A204.1 (cell line): ENCODE results near the gene WDR64.
A peak's percentile ranks its signal among the peaks of the same experiment; 100 is the strongest.

Experiments
- FAIRE-seq: peaks from 2 replicates; lab custom pipeline; 2012; peaks lifted over from hg19 to GRCh38; lab: Jason Lieb, UNC

The WDR64 gene

DNA sequence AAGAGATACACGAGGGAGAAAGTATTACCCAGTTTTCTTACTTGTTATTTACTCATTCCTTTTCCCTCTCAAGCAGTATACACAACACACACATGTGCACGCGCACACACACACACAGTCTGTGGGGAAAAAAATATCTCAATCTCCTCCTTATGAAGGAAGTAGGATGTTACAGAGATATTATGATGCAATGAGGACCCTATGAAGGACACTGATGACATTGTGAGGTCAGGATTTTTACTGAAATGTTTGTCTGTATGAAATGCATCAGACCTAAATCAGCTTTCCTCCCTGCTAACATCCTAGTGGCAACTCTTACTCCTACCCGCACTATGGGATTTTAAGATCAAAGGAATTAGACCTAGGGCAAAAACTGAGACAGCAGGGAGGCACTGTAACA lies at the start of gene WDR64:
WDR64 (plus strand) TSS at position 270 of the 400 bp plus-strand sequence. CDS start 204 bp downstream, outside the sequence.
- no peak for FAIRE-seq

DNA sequence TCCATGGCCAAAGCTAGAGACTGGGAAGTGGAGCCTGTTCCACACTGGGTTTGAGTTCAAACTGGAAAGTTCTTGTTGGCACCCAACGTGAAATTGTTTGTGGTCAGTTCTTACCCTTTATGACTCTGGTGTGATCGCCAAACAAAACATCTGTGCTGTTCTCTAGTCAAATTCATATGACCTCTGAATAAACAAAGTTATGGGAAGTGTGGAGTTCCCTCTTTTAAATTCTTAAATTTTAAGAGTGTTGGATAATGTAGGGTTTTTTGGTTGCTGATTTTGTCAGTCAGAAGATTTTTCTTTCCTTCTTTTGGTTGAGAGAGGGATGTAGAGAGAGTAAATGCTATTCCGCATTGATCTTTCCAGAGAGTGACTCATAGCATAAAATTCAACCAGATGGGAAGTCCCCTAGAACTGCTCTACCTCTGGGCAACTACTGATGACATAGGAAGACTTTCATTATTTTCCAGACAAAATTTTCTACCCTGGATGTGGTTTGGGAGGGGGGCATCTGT lies 48.3 kb upstream of the WDR64 start:
- FAIRE-seq = no peak

DNA sequence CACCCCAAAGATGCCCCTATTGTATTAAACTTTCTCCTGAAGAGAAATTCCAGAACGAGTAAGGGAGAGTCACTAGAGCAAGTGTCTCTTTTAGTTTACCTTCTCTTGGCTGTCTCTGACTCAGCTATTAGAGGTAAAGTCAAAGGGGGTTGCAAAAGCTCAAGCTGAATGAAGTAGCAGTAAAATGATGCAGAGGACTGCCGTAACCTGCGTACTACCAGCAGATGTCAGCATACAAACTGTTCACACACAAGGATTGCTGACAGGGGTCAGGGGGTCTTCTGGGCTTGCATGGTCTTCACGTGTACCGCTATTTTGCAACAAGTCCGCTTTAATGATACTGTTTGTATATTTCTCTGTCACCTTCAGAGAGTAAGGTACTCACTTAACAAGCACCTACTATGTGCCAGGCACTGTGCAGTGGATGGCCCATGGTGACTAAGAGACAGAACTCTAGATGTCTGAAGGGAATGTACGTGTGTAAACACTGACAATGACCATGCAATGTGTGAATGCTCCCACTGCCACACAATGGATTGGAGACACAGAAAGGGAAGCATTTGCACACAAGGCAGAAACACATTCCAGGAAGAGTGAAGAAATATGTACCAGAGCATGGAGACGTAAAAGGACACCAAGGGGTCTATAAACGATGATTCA lies 46.8 kb upstream of the WDR64 start:
- FAIRE-seq = no peak

DNA sequence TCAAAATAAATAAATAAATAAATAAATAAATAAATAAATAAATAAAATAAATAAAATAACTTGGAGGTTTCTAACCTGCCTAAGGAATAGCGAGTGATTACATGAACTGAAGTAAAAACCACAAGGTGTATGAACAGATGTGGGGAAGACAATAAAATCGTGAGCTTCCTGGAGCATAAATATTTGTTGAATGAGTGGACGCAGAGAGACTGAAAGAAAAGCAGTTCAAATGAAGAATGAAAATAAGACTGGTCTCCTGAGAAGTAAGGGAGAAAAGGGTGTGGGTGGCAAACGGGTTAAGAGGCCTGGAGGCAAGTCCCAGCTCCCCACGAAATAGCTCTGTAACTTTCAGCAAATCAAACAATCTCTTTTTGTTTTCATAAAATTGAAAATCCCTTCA lies 45.5 kb upstream of the WDR64 start:
- FAIRE-seq = no peak

DNA sequence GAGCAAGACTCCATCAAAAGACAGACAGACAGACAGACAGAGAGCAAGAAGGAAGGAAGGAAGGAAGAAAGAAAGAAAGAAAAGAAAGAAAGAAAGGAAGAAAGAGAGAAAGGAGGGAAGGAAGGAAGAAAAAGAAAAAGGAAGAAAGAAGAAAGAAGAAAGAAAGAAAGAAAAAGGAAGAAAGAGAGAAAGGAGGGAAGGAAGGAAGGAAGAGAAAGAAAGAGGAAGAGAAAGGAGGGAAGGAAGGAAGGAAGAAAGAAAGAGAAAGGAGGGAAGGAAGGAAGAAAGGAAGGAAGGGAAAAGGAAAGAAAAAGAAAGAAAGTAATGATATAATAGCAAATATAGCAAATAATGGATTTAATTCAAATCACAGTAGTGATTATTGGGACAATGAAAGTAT lies 44.6 kb upstream of the WDR64 start:
- no peak for FAIRE-seq

DNA sequence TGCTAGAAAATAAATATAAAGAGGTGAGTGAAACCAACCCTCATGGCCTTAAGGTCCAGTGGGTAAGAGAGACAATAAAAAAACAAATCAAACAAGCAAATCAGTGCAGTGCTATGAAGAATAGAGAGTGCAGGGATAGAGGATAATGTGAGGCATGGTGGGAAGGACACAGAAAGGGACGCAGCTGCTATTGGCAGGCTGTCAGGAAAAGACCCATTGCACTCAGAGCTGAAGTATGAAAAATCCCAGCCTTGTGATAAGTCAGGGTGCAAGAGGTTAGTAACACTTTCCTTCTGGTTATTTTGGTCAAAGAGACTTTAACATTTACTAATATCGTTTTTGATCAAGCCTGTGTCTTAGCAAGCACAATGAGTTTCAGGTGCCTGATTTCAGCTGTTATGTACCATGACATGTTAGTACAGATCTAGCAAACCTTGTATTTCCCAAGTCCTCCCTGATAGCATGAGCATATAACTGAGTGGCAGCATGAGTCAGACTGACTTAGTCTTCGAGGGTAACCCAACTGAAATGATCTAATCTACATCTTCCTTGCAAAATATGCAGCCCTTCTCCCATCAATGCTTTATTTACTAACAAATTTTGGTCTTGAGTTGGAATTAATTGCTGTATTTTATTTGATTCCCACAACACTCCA lies 43.6 kb upstream of the WDR64 start:
- FAIRE-seq = no peak

DNA sequence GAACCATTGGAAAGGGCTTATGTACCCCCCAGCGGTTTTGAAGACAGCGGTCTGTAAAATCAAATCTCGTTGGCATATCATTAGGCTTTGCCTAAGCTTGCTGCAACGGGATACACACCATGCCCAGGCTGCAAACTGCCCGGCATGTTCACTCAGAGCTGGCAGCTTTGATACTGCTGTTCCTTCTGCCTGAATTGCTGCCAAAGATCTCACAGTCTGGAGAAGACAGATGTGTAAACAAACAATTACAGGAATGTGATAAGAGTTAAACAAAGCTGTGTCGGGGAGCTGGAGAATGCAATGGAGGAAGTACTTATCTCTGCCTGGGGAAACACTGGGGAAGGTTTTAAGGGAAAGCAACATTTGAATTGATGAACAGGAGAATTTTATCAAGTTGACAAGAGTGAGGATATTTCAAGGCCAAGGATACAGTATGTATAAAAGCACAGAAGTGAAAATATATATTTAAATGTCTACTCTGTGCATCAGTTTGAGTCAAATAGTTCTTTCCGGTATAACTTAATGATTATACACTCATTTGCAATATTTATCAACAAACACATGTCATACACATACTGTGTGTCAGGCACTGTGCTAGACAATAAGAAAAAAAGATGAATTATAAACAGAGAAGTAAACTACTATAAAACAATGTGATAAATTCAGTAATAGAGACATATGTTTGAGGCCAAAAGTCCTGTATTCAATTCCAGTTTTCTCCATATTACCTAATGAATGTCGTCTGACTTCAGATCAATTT lies 41.8 kb upstream of the WDR64 start:
- no peak for FAIRE-seq

DNA sequence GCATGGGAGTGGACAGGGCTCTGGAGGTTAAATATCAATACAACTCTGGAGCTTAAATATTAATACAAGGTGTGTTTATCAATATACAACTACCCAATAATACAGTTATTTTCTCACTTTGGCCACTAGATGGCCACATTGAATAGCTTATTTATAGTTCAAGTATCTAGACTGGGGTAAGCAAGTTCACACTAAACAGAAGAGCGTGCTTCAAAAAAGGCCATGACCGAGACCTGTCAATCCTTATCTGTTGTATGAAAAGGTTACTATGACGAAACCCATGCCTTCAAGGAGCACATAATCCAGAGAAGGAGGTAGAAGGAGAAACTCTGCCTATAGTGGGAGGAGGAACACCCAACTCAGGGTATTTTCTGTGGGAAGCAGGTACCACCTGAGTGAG lies 41.0 kb upstream of the WDR64 start:
- FAIRE-seq = peak; percentile 73

DNA sequence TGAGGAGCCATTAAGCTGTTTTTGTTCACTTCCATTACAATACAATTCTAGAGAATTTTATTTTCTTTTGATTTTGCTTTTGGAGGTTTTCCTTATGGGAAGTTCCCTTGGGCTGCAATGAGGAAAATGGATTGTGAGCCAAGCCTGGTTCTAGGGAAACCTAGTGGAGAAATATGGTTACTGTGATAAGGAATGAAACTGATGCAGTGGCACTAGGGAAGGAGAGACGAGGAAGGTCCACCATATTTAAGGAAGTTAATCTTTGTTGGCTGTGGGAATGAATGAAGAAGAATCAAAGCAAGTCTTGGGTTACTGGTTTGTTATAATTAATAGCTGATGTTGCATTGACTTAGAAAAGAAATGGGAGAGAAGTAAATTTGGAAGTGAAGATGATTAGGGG lies 40.3 kb upstream of the WDR64 start:
- no peak for FAIRE-seq

DNA sequence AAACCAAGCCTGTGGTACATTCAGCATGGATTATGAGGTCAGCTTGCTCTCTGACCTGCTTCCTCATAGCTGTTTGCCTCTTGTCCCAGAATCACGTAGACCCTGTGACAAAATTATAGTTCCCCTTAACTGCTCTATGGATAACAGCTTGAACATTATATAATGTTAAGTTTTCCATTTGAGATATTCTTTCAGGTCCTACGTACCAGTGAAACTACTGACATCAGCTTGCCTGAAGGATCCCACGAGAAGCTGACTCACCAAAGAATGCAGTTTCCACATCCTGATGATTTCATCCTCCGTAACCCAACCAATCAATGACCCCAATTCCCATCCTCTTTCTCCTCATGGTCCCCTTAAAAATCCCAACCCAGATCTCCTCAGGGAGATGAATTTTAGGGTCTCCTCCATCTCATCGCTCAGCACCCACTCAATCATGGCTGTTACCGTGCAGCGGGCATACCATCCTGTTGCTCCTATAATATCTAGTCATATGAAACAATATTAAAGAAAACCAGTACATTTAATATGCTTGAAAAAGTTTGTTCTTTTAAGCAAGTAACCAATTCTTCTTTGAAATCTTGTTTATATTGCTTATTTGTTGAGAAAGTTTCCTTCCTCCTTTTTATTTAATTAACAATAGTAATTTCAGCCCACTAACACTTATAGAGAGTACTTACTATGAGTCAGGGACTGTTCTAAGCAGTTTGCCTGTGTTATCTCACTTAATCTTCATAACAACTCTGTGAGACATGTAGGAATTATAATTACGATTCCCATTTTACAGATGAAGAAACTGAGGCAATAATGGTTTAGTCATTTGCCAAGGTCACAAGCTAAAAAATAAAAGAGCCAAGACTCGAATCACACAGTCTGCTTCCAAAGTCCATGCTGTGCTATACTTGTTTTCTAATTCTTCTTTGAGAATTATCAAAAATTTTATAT lies 39.3 kb upstream of the WDR64 start:
- no peak for FAIRE-seq

DNA sequence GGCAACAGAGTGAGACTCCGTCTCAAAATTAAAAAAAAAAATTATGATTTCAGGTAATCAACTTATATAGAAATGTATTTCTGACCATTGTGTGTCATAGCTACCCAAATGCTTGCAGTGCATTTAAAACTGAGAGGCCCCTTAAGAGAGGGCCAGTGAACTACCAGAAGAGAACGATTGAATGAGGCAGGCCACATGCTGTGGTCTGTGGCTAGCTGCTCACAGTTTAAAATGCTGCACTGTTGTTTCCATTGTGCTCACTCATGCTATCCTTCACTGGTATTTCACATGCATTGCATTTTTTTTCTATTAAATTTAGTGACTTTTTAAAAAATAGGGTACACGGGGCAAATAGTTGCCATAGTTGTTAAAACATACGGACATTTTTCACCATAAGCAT lies 37.9 kb upstream of the WDR64 start:
- no peak for FAIRE-seq

DNA sequence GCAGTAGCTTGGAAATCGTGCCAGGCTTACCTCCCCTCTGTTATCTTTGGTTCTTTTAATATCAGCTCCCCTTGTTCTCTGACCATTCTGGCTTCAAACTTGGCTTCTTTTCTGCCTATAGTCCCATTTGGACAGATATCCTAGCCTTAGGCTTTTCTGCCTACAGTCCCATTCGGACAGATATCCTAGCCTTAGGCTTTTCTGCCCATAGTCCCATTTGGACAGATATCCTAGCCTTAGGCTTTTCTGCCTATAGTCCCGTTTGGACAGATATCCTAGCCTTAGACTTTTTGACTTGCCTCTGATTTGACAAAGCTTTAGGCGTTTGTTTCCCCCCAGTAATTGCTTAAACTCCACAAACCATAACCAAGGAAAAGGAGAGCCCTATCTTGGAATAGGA lies 37.5 kb upstream of the WDR64 start:
- FAIRE-seq = no peak

DNA sequence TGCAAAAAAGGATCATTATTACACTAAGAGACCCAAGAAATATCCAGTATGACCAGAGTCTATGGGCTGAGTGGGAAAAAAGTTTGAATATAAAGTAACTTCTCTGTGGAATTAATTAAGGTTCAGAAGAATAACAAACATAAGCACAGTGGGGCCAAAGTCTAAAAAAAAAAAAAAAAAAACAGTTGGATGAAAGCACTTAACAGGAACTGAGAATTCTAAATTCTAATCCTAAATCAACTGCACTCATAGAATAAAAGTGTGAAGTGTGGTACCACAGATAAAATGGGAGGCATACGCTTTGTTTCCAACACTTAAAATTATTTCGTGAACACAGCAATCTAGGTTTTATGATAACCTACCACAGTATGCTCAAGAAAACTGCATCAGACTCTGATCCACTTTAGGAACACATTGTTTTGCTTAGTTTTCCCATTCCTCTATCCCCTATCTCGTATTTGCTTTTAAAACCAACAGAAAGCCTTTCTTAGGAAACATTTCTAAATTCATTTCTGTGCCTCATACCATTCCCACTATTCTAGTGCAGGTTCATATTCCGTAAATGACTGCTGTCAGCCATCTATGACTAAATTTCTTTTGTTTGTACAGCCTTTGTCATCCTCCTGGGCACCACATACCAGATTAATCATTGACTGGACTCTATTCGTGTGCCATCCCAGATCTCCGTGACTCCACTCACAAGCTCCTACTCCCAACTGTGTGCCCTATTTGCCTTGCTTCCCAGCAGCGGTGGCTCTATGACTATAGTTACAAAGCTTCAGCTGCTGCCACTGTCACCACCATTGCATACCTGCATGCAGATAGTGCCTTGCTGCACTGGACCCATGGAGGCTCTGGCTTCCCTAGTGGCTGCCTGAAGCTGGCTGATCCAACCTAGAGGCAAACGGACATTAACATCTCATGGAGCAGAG lies 36.8 kb upstream of the WDR64 start:
- no peak for FAIRE-seq

DNA sequence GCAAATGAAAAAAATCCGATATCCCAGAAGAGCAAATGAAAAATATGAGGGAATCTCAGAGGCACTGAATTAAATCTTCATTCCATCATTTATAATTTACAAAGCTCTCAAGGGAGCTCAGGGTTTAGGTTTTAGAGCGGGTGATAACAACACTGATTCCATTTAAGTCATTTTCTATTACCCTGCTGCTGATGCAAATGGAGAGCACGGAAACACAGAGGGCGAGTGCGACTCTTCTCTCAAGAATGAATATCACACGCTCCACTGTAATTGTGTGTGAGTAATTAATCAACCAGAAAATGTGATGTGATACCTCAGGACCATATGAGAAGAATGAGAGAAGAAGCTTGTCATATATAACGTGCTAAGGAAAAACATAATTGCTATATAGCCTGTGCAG lies 34.7 kb upstream of the WDR64 start:
- FAIRE-seq = no peak

DNA sequence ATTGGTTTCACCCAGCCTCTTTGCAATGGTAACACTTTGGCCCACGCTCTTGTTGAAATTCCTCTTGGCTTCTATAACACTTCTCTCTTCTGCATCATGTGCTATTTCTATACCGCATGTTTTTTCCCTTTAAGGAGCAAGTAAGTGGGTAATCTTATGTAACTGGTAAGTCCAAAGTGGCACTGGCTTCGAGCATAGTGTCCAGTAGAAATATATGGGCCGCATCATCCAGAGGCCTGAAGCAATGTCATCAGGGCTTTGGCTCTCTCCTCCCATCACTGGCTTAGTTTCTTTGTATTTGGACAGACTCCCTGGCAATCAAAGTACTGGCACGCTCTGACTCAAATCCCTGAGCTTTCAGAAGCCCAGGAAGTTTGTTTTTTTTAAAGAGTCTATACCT lies 29.4 kb upstream of the WDR64 start:
- no peak for FAIRE-seq

DNA sequence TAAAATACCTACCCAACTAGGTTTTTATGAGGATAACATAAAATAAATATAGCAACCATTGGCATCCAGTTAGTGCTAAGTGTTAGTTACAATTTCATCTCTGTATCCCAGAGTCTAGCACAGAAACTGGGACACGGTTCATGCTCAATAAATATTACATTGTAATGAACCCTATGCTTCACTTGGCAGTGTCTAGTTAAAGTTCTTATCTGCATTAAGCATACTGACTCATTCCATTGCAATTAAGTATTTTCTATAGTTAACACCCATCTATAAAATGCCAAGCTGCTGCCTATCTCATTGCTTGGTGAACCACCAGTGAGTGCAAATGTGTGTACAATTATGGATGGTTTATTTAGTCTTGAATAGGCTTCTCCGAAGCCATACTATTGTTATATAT lies 27.1 kb upstream of the WDR64 start:
- no peak for FAIRE-seq

DNA sequence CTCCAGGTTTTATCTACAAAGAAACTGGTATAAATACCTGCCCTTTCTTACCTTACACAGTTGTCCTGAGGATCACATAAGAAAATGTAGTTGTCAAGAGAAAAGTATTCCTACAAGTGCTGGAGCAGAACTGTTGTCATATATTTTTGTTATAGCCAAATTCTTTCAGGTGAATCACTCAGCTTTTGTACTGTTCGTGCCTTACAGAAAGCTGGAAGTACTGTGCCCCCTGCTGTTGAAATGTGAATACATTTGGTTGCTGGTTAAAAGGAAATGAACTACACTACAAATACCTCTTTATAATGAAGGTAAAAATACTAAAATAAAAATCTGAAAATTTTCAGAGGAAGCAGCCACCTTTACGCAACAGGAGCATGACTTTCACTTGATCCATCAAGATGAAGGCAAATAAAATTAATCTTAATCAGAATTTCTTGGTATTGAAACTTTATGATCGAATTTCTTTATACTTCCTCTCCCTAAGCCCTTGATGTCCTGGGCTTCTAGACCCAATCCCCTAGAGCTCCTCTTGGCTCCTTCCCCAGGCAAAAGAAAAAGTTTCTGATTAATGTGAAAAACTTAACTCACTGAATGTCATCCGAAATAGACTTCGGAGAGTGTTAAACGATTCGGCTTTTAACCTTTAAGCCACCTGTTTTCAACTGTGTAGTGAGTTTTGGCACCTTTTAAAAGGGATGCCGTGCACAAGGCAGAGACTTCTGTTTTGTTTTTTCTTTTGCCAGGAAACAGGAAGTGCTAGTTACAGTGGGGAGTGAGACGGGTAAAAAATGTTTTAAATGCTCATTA lies 24.4 kb upstream of the WDR64 start:
- peak; percentile 21 for FAIRE-seq

DNA sequence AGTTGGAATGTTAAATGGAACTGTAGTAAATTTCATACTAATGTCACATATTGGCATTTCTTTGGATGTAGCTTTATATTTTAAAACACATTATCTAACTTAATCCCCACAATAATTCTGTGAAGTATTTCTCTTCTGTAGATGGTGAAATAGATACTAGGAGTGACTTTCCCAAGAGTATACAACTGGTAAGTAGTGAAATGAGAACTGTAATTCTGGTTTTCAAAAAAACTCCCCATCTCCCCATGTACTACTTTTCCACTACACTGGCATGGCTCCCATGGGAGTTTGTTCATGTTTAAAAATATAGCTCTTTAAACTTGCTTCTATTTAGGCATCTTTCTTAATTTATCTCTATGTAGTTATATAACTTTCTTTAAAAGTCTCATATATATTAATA lies 22.1 kb upstream of the WDR64 start:
- FAIRE-seq = no peak

DNA sequence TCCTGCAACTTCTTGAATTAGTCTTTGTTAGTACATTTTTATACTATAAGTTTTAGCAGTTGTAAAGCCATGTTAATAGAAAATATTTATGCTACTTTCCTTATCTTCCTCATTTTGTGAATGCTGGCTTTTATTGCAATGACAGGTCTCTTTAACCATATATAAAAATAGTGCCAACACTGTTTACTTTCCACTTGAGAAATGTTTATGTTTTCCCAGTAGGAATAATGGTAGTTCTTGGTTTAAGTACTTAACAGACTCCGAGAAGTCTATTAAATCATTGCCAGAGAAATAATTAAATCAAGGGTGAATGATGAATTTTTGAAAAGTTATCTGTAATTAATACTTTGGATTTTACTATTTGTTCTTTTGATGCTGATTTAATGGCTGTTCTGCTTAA lies 21.6 kb upstream of the WDR64 start:
- FAIRE-seq = no peak

DNA sequence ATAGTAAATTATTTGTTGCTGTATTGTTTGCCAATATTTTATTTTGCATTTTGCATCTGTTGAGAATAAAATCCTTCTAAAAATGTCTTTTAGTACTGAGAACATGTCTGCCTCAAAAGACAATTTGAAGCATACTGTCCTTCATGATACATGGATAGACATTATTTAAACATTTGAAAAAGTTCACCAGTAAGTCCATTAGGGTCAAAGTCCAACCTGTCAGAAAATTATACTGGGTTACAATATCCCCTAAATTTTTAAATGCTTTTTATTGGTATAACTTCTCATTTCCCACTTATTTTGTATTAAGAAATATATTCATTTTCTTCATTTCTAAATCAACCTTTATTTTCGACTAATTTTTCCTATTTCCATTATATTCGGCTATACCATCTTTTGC lies 21.2 kb upstream of the WDR64 start:
- no peak for FAIRE-seq
